ENCODE results near the gene DOCK1. TPM values are rescaled to one million over a fixed set of nuclear protein-coding genes. Genes with fewer than 3 reads are reported as not detected.

The DOCK1 gene
- polyA plus RNA-seq, 1 donor from 2014 or later: 2.7 TPM

DNA sequence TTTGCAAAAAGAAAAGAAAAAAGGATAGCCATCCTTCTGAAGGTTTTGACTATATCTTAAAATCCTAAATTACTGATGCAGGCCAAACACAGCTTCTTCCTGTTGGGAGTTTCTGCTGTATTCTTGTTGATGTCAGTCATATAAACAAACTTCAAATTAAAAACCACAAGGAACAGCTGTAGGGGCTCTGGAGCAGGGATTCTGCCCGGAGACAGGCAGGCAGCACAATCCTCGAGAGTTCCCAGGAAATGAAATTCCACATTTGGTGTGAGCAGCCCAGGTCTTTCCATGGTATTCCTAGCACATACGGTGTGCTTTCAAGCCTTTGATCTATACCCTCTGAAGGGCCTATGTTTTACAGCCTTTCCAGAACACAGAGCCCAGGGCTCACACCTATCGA lies 248.0 kb downstream of the DOCK1 start:
- Histone ChIP-seq H3K27ac (ENCODE audit: low read length) (no peak overlapping the region), H4K20me1 (ENCODE audit: insufficient read depth) (no peaks in the 10 kb centered on the region), H3K9me2 (ENCODE audit: insufficient read depth, low read length) (no peaks in the 10 kb centered on the region), H2AFZ (ENCODE audit: low read depth, low read length) (no peak overlapping the region), H3K4me3 (ENCODE audit: low read length) (no peak overlapping the region), H3K79me2 (replicated peaks; ENCODE audit: insufficient read depth, low read length) (no peaks in the 10 kb centered on the region), H3K4me2 (ENCODE audit: low read length) (no peak overlapping the region), H3K9ac (ENCODE audit: low read length) (no peak overlapping the region), H3F3A (ENCODE audit: insufficient read depth, low read length, poor library complexity, severe bottlenecking) (no peaks in the 10 kb centered on the region), H3K27me3 (ENCODE audit: insufficient read depth, low read depth, low read length) (no peaks in the 10 kb centered on the region), H3K36me3 (ENCODE audit: insufficient read depth, low read length) (no peaks in the 10 kb centered on the region), H3K9me3 (ENCODE audit: low read length) (no peaks in the 10 kb centered on the region)
- TF ChIP-seq, protein P1, sequence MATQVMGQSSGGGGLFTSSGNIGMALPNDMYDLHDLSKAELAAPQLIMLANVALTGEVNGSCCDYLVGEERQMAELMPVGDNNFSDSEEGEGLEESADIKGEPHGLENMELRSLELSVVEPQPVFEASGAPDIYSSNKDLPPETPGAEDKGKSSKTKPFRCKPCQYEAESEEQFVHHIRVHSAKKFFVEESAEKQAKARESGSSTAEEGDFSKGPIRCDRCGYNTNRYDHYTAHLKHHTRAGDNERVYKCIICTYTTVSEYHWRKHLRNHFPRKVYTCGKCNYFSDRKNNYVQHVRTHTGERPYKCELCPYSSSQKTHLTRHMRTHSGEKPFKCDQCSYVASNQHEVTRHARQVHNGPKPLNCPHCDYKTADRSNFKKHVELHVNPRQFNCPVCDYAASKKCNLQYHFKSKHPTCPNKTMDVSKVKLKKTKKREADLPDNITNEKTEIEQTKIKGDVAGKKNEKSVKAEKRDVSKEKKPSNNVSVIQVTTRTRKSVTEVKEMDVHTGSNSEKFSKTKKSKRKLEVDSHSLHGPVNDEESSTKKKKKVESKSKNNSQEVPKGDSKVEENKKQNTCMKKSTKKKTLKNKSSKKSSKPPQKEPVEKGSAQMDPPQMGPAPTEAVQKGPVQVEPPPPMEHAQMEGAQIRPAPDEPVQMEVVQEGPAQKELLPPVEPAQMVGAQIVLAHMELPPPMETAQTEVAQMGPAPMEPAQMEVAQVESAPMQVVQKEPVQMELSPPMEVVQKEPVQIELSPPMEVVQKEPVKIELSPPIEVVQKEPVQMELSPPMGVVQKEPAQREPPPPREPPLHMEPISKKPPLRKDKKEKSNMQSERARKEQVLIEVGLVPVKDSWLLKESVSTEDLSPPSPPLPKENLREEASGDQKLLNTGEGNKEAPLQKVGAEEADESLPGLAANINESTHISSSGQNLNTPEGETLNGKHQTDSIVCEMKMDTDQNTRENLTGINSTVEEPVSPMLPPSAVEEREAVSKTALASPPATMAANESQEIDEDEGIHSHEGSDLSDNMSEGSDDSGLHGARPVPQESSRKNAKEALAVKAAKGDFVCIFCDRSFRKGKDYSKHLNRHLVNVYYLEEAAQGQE (IDR thresholded peaks at IDR 0.05; ENCODE audit: borderline replicate concordance): no peak
- TF ChIP-seq POLR2AphosphoS5 (IDR thresholded peaks at IDR 0.05) (no peak), EZH2 (IDR thresholded peaks at IDR 0.05; ENCODE audit: borderline replicate concordance, insufficient read depth, low read length, poor library complexity, severe bottlenecking) (no peak), EP300 (conservative IDR thresholded peaks at IDR 0.05; ENCODE audit: poor library complexity, severe bottlenecking) (no peak), RAD21 (conservative IDR thresholded peaks at IDR 0.05) (no peak), TAF1 (IDR thresholded peaks at IDR 0.05; ENCODE audit: low read depth) (no peak), SMC3 (conservative IDR thresholded peaks at IDR 0.05; ENCODE audit: poor library complexity) (no peak), MXI1 (conservative IDR thresholded peaks at IDR 0.05; ENCODE audit: poor library complexity, severe bottlenecking) (no peak)
- TF ChIP-seq, protein P2, sequence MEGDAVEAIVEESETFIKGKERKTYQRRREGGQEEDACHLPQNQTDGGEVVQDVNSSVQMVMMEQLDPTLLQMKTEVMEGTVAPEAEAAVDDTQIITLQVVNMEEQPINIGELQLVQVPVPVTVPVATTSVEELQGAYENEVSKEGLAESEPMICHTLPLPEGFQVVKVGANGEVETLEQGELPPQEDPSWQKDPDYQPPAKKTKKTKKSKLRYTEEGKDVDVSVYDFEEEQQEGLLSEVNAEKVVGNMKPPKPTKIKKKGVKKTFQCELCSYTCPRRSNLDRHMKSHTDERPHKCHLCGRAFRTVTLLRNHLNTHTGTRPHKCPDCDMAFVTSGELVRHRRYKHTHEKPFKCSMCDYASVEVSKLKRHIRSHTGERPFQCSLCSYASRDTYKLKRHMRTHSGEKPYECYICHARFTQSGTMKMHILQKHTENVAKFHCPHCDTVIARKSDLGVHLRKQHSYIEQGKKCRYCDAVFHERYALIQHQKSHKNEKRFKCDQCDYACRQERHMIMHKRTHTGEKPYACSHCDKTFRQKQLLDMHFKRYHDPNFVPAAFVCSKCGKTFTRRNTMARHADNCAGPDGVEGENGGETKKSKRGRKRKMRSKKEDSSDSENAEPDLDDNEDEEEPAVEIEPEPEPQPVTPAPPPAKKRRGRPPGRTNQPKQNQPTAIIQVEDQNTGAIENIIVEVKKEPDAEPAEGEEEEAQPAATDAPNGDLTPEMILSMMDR (IDR thresholded peaks at IDR 0.05; ENCODE audit: poor library complexity, severe bottlenecking): no peak

DNA sequence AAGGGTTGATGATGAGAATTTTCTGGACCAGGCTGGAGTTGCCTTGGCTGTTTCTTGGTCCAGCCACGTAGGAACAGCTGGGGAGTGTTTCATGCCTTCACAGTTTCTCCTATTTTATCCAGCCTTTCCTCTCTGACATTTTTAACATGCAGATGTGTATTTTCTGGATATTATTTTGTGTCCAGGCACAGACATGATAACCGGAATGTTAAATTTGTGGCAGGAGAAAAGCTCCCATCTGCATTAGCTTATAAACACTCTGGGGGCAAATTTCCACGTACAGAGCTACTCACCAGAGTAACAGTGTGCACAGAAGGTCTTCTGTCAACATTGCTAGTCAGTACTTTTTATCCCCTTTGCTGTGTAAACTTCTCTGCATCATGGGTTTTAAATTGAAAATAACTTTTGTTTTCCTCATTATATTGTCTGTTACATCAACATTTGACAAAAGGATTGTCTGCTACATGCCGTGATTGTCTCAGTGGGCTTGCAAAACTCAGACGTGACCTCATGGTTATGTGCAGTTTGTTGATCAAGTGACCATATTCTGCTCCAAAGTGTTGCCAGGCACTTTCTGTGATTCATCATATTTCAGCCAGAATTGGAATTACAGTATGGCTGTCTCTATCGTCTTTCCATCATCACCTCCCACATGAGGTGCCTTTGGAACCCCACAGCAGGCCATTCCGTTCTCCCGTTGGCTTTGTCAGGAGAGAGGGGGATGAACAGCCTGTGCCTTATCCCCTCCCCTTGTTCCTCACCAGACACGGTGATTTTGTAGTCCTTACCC lies 249.8 kb downstream of the DOCK1 start:
- H3K27ac ChIP-seq (ENCODE audit: low read length): no peak overlapping the region
- H3K4me3 ChIP-seq (ENCODE audit: low read length): no peak overlapping the region
- no peaks in the 10 kb centered on the region for H3K27me3 ChIP-seq (ENCODE audit: insufficient read depth, low read depth, low read length)
- TF ChIP-seq RAD21 (conservative IDR thresholded peaks at IDR 0.05): no peak
- TF ChIP-seq, protein P1 (IDR thresholded peaks at IDR 0.05; ENCODE audit: borderline replicate concordance): no peak
- TF ChIP-seq EP300 (conservative IDR thresholded peaks at IDR 0.05; ENCODE audit: poor library complexity, severe bottlenecking): no peak
- TF ChIP-seq MXI1 (conservative IDR thresholded peaks at IDR 0.05; ENCODE audit: poor library complexity, severe bottlenecking): no peak
- TF ChIP-seq EZH2 (IDR thresholded peaks at IDR 0.05; ENCODE audit: borderline replicate concordance, insufficient read depth, low read length, poor library complexity, severe bottlenecking): no peak
- TF ChIP-seq, protein P2 (IDR thresholded peaks at IDR 0.05; ENCODE audit: poor library complexity, severe bottlenecking): no peak
- no peak for TF ChIP-seq POLR2AphosphoS5 (IDR thresholded peaks at IDR 0.05)
- no peak for TF ChIP-seq TAF1 (IDR thresholded peaks at IDR 0.05; ENCODE audit: low read depth)
- no peak for TF ChIP-seq SMC3 (conservative IDR thresholded peaks at IDR 0.05; ENCODE audit: poor library complexity)
- H3K9me3 ChIP-seq (ENCODE audit: low read length): no peaks in the 10 kb centered on the region
- no peak overlapping the region for H3K9ac ChIP-seq (ENCODE audit: low read length)
- H4K20me1 ChIP-seq (ENCODE audit: insufficient read depth): no peaks in the 10 kb centered on the region
- no peaks in the 10 kb centered on the region for H3F3A ChIP-seq (ENCODE audit: insufficient read depth, low read length, poor library complexity, severe bottlenecking)
- H3K79me2 ChIP-seq (replicated peaks; ENCODE audit: insufficient read depth, low read length): no peaks in the 10 kb centered on the region
- H3K9me2 ChIP-seq (ENCODE audit: insufficient read depth, low read length): no peaks in the 10 kb centered on the region
- H3K36me3 ChIP-seq (ENCODE audit: insufficient read depth, low read length): no peaks in the 10 kb centered on the region
- H2AFZ ChIP-seq (ENCODE audit: low read depth, low read length): no peak overlapping the region
- H3K4me2 ChIP-seq (ENCODE audit: low read length): no peak overlapping the region

Data from neural cell (in vitro differentiated cells).